GM19023 (cell line): ENCODE data around the gene ACOXL.

Experiments used
- ATAC-seq: cut with Tn5 transposase; IDR thresholded peaks from one replicate; pipeline ENCODE4 v1.9.1; 2021; ENCODE audit warnings: mild to moderate bottlenecking, moderate library complexity; ENCODE audit not compliant: unreplicated experiment

ACOXL gene

GRCh38 chr2:110819711-110820110 lies 87.3 kb downstream of the ACOXL start:
- no peak for ATAC-seq

- no peak for ATAC-seq
These were observed 87.8 kb downstream of the ACOXL start for GRCh38 chr2:110820128-110820527.

GRCh38 chr2:110823165-110823564 lies 90.8 kb downstream of the ACOXL start:
- ATAC-seq = no peak

- ATAC-seq = no peak
These were observed 95.1 kb downstream of the ACOXL start for GRCh38 chr2:110827511-110827910.

GRCh38 chr2:110828330-110828729 lies 96.0 kb downstream of the ACOXL start:
- no peak for ATAC-seq

- ATAC-seq = no peak
These were observed 97.2 kb downstream of the ACOXL start for GRCh38 chr2:110829413-110830146.

- ATAC-seq = no peak
These were observed 100.4 kb downstream of the ACOXL start for GRCh38 chr2:110832740-110833139.

- ATAC-seq = no peak
These were observed 101.9 kb downstream of the ACOXL start for GRCh38 chr2:110834134-110834827.

GRCh38 chr2:110836671-110837070 lies 104.3 kb downstream of the ACOXL start:
- ATAC-seq = no peak

GRCh38 chr2:110837446-110838409 lies 105.4 kb downstream of the ACOXL start:
- no peak for ATAC-seq

GRCh38 chr2:110838657-110839384 lies 106.4 kb downstream of the ACOXL start:
- ATAC-seq = no peak

- no peak for ATAC-seq
These were observed 108.1 kb downstream of the ACOXL start for GRCh38 chr2:110840508-110840907.

- ATAC-seq = no peak
These were observed 109.7 kb downstream of the ACOXL start for GRCh38 chr2:110842048-110842447.

GRCh38 chr2:110843496-110843895 lies 111.1 kb downstream of the ACOXL start:
- no peak for ATAC-seq

GRCh38 chr2:110843959-110844510 lies 111.7 kb downstream of the ACOXL start:
- ATAC-seq = no peak

- no peak for ATAC-seq
These were observed 115.3 kb downstream of the ACOXL start for GRCh38 chr2:110847651-110848050.

GRCh38 chr2:110848071-110848470 lies 115.7 kb downstream of the ACOXL start:
- ATAC-seq = no peak

GRCh38 chr2:110848519-110849030 lies 116.2 kb downstream of the ACOXL start:
- no peak for ATAC-seq

GRCh38 chr2:110851531-110851930 lies 119.2 kb downstream of the ACOXL start:
- no peak for ATAC-seq

- ATAC-seq = no peak
These were observed 119.7 kb downstream of the ACOXL start for GRCh38 chr2:110852051-110852450.
